Mucosa of stomach (tissue), 1 donor: ENCODE data around the gene CARD16.
"Not testable (repeated sequence)": the region's sequence is repeated elsewhere in the genome, so short reads cannot be mapped to it uniquely, and the experiment has no call there.

Experiments
- H3K27me3 ChIP-seq: one replicate; pipeline ENCODE4 v1.7.0; 2013; ENCODE audit warnings: mild to moderate bottlenecking, low read length; ENCODE audit not compliant: control insufficient read depth, insufficient read depth
- H3K36me3 ChIP-seq: one replicate; pipeline ENCODE4 v1.7.0; 2013; ENCODE audit warnings: low read length; ENCODE audit not compliant: control insufficient read depth, insufficient read depth
- H3K4me1 ChIP-seq: one replicate; pipeline ENCODE4 v1.7.0; 2013; ENCODE audit warnings: mild to moderate bottlenecking, low read length; ENCODE audit not compliant: control insufficient read depth, insufficient read depth
- H3K4me3 ChIP-seq: one replicate; pipeline ENCODE4 v1.7.0; 2013; ENCODE audit warnings: low read length
- H3K9ac ChIP-seq: one replicate; pipeline ENCODE4 v1.7.0; 2013; ENCODE audit warnings: mild to moderate bottlenecking, low read length, moderate library complexity
- H3K9me3 ChIP-seq: one replicate; pipeline ENCODE4 v1.7.0; 2013; ENCODE audit warnings: mild to moderate bottlenecking, low read length, moderate library complexity; ENCODE audit not compliant: control insufficient read depth
- donor health status: Pancreatic carcinoma.

The CARD16 gene

DNA sequence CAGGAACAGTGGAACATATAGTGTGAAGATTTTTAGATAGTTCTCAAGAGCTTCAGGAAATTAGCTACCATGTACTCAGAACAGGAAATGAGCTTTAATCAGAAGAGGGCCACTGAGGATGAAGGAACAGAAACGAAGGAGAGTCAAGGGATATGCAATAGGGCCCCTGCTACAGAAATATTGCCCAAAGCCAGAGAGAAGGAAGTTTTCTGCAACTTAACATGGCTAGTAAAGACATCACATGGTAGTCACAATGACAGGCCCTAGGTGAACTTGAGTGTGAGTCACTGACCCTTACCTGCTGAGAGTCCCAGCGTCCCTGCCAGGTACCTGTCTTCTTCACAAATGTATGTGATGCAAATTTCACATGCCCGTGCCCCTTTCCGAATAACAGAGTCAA, 25.2 kb upstream of the CARD16 start:
- Histone ChIP-seq H3K4me1 (no peaks in the 10 kb centered on the region), H3K4me3 (no peak overlapping the region), H3K27me3 (no peaks in the 10 kb centered on the region), H3K9ac (no peak overlapping the region), H3K36me3 (no peaks in the 10 kb centered on the region), H3K9me3 (no peaks in the 10 kb centered on the region)

- not testable (repeated sequence) for H3K4me3 ChIP-seq, H3K4me1 ChIP-seq, H3K9me3 ChIP-seq, H3K36me3 ChIP-seq, H3K27me3 ChIP-seq, H3K9ac ChIP-seq
These were observed 24.6 kb upstream of the CARD16 start for GRCh38 chr11:105069749-105070148.

DNA sequence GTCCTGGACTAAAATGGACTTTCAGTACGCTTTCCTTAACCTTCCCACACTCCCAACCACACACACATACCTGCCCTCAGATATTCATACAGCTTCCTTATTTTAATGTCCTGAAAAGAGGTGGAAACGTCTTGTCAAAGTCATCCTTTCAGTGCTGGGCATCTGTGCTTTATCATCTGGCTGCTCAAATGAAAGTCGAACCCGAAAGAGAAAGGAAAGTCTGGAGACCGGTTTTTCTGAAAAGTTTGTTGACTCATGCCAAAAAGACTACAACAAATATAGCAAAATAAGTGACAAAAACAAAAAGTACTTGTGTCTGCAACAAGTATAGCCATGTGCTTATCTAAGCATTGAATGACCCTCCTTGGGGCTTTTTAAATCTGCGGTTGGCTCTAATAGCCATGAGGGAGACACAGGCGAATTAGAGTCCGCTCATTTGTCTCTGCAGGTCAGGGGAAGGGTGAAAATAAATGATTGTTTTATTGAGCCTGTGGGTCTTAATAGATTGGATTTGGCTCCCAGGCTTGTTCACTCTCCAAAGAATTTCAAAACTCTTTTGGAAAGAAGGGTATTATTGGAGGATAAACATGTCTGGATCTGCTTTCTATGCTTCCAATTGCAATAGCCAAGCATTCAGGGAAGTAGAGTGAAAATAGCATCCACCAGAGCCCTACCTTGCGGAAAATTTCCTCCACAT, 18.3 kb upstream of the CARD16 start:
- not testable (repeated sequence) for H3K27me3 ChIP-seq, H3K4me1 ChIP-seq, H3K36me3 ChIP-seq, H3K4me3 ChIP-seq, H3K9me3 ChIP-seq, H3K9ac ChIP-seq

DNA sequence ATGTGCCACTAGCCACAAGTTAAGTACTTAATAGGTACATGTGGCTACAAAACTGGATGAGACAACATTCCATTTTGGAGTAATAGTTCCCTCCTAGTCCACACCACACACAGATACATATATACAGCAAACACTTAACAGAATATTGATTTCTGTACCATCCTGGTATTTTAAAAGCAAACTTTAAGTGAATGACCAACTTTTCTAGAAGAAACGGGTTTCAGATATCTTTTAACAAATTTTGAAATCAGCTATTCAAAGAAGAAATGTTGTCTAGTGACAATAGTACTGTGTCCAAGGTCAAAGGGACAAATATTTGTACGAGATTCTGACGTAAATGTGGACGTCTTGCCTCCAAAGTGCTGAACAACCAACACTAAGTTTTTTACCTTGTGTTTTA, 12.3 kb upstream of the CARD16 start:
- H3K4me1 ChIP-seq: no peaks in the 10 kb centered on the region
- no peaks in the 10 kb centered on the region for H3K36me3 ChIP-seq
- H3K9ac ChIP-seq: no peak overlapping the region
- no peaks in the 10 kb centered on the region for H3K9me3 ChIP-seq
- no peak overlapping the region for H3K4me3 ChIP-seq
- H3K27me3 ChIP-seq: no peaks in the 10 kb centered on the region

GRCh38 chr11:105056446-105056845, 11.3 kb upstream of the CARD16 start:
- H3K27me3 ChIP-seq: no peaks in the 10 kb centered on the region
- H3K36me3 ChIP-seq: no peaks in the 10 kb centered on the region
- no peaks in the 10 kb centered on the region for H3K4me1 ChIP-seq
- no peak overlapping the region for H3K4me3 ChIP-seq
- no peak overlapping the region for H3K9ac ChIP-seq
- no peaks in the 10 kb centered on the region for H3K9me3 ChIP-seq

- H3K4me1 ChIP-seq: no peaks in the 10 kb centered on the region
- H3K27me3 ChIP-seq: no peaks in the 10 kb centered on the region
- H3K9me3 ChIP-seq: no peaks in the 10 kb centered on the region
- no peaks in the 10 kb centered on the region for H3K36me3 ChIP-seq
- no peak overlapping the region for H3K4me3 ChIP-seq
- H3K9ac ChIP-seq: no peak overlapping the region
These were observed 9.8 kb upstream of the CARD16 start for GRCh38 chr11:105054723-105055493.

- H3K4me1 ChIP-seq: no peaks in the 10 kb centered on the region
- no peaks in the 10 kb centered on the region for H3K36me3 ChIP-seq
- no peak overlapping the region for H3K9ac ChIP-seq
- H3K4me3 ChIP-seq: no peak overlapping the region
- H3K27me3 ChIP-seq: no peaks in the 10 kb centered on the region
- H3K9me3 ChIP-seq: no peaks in the 10 kb centered on the region
These were observed 7.4 kb upstream of the CARD16 start for GRCh38 chr11:105052487-105052886.

DNA sequence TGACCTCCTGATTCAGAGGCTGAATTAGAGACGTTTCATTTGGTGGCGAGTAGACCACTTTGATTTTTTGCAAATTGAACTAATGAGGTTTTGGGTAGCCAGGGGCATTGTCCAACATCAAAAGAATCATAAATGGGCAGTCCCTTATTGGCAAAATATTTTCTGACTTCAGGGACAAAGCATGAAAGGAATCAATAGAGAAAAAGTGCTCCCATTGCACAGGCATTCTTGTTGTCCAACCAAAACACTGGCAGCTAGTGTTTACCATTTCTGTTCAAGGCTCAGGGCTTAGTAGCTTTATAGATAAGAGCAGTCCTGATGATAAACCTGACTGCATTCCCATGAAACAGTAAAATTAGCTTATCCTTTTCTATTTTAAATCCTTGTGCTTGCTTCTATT, 6.4 kb upstream of the CARD16 start:
- no peak overlapping the region for H3K9ac ChIP-seq
- H3K36me3 ChIP-seq: no peaks in the 10 kb centered on the region
- no peak overlapping the region for H3K4me3 ChIP-seq
- H3K27me3 ChIP-seq: no peaks in the 10 kb centered on the region
- no peaks in the 10 kb centered on the region for H3K4me1 ChIP-seq
- no peaks in the 10 kb centered on the region for H3K9me3 ChIP-seq

DNA sequence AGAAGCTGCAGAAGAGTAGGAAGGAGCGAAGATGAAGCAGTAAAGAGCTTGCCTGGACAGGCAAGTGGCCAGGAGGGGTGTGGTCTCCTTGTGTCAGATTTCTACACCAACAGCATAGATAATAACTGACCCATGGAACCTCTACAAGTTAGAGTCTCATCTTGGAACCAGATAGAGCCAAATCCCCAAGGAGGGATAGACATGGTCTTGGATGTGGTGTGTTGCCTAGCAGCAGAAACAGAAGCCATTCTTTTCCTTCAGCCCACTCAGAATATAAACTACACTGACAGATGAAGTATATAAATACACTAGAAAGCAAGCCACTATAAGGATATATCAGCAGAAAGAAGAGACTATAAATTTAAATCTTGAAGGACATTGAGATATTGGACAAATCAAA, 4.3 kb upstream of the CARD16 start:
- H3K4me1 ChIP-seq: peaks cover 7% of the 10 kb centered on the region
- no peaks in the 10 kb centered on the region for H3K36me3 ChIP-seq
- no peak overlapping the region for H3K9ac ChIP-seq
- H3K27me3 ChIP-seq: no peaks in the 10 kb centered on the region
- no peaks in the 10 kb centered on the region for H3K9me3 ChIP-seq
- H3K4me3 ChIP-seq: no peak overlapping the region

GRCh38 chr11:105046898-105047579, 1.9 kb upstream of the CARD16 start:
- H3K36me3 ChIP-seq: no peaks in the 10 kb centered on the region
- peaks cover 16% of the 10 kb centered on the region for H3K4me1 ChIP-seq
- H3K9ac ChIP-seq: no peak overlapping the region
- H3K27me3 ChIP-seq: no peaks in the 10 kb centered on the region
- no peaks in the 10 kb centered on the region for H3K9me3 ChIP-seq
- H3K4me3 ChIP-seq: no peak overlapping the region

DNA sequence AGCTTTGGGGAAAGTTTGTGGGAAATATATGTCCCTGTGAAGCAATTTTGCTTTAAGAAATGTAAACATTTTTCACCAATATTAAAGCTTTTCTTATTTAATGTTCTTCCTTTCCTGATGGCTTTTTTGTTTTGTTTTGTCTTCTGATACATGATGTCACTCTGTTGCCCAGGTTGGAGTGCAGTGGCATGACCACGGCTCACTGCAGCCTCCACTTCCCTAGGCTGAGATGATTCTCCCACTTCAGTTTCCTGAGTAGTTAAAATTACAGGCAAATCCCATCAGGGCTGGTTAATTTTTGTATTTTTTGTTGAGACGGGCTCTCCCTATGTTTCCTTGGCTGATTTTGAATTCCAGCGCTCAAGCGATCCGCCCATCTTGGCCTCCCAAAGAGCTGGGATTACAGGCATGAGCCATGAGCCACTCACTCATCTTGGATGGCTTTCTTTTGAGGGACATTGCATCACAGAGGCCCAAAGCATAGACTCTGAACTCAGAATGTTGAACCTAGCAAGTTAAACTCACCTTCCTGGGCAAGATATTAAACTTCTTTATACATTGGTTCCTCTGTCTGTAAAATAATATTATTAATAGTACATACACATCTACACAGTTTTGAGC, 651 bp upstream of the CARD16 start:
- peak overlapping the region; percentile 74 for H3K9ac ChIP-seq
- H3K9me3 ChIP-seq: no peaks in the 10 kb centered on the region
- no peaks in the 10 kb centered on the region for H3K36me3 ChIP-seq
- no peak overlapping the region for H3K4me3 ChIP-seq
- peaks cover 18% of the 10 kb centered on the region for H3K4me1 ChIP-seq
- H3K27me3 ChIP-seq: no peaks in the 10 kb centered on the region

DNA sequence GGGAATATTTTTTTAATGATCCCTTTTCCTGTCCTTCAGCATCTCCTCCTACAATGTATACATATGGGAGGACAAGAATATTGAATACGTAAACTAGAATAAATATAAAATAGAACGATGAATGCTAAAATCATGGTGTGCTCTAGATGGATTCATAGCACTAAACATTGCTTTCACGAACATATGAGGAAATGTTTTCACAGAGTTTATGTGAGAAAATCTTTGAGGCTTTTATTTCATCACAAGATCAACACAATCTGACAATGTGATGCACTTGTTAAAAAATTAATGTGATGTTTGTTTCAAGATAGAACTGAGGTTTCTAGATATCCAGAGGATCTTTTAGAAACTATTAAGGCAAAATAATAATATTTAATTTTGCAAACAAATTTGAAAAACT, 3.0 kb downstream of the CARD16 start:
- H3K27me3 ChIP-seq: no peaks in the 10 kb centered on the region
- H3K9ac ChIP-seq: no peak overlapping the region
- no peaks in the 10 kb centered on the region for H3K9me3 ChIP-seq
- no peak overlapping the region for H3K4me3 ChIP-seq
- H3K36me3 ChIP-seq: no peaks in the 10 kb centered on the region
- H3K4me1 ChIP-seq: peaks cover 21% of the 10 kb centered on the region
